BE2C (cell line): ENCODE measurements around the gene DICER1.

Source experiments
- DNase-seq: peaks from one replicate; pipeline ENCODE4 v3.0.0-alpha.2; 2020
- H3K27me3 ChIP-seq: fragments of 250-450 bp; sonication (Bioruptor Pico); 2 replicates; pipeline ENCODE4 v1.5.1; 2020; ENCODE audit warnings: mild to moderate bottlenecking
- H3K36me3 ChIP-seq: fragments of 250-450 bp; sonication (Bioruptor Pico); 2 replicates; pipeline ENCODE4 v1.5.1; 2020; ENCODE audit warnings: mild to moderate bottlenecking
- H3K4me1 ChIP-seq: fragments of 250-450 bp; sonication (Bioruptor Pico); 2 replicates; pipeline ENCODE4 v1.5.1; 2020
- H3K4me3 ChIP-seq: 2 replicates; pipeline ENCODE4 v1.5.1; 2011; ENCODE audit warnings: low read depth, low read length
- H3K9me3 ChIP-seq: fragments of 250-450 bp; sonication (Bioruptor Pico); 2 replicates; pipeline ENCODE4 v1.5.1; 2020
- CTCF ChIP-seq: IDR thresholded peaks from 2 replicates; pipeline ENCODE4 v1.5.1; 2012; ENCODE audit warnings: mild to moderate bottlenecking, low read depth, low read length

Gene DICER1

GRCh38 chr14:95198320-95198719 lies 41.0 kb upstream of the DICER1 start:
- DNase-seq = no peak
- no peak for TF ChIP-seq CTCF
- Histone ChIP-seq H3K4me3 (no peak overlapping the region), H3K36me3 (no peaks in the 10 kb centered on the region), H3K9me3 (no peaks in the 10 kb centered on the region), H3K4me1 (no peaks in the 10 kb centered on the region), H3K27me3 (no peaks in the 10 kb centered on the region)

GRCh38 chr14:95197551-95197950 lies 40.2 kb upstream of the DICER1 start:
- Histone ChIP-seq H3K27me3 (no peaks in the 10 kb centered on the region), H3K4me3 (no peak overlapping the region), H3K36me3 (no peaks in the 10 kb centered on the region), H3K9me3 (no peaks in the 10 kb centered on the region), H3K4me1 (no peaks in the 10 kb centered on the region)
- TF ChIP-seq CTCF = no peak
- no peak for DNase-seq

- H3K36me3 ChIP-seq = no peaks in the 10 kb centered on the region
- no peaks in the 10 kb centered on the region for H3K9me3 ChIP-seq
- no peak for DNase-seq
- no peaks in the 10 kb centered on the region for H3K27me3 ChIP-seq
- H3K4me3 ChIP-seq = no peak overlapping the region
- H3K4me1 ChIP-seq = no peaks in the 10 kb centered on the region
- no peak for TF ChIP-seq CTCF
Measured at GRCh38 chr14:95196826-95197545, 39.7 kb upstream of the DICER1 start.

GRCh38 chr14:95196268-95196667 lies 38.9 kb upstream of the DICER1 start:
- Histone ChIP-seq H3K4me3 (no peak overlapping the region), H3K9me3 (no peaks in the 10 kb centered on the region), H3K27me3 (no peaks in the 10 kb centered on the region), H3K36me3 (no peaks in the 10 kb centered on the region), H3K4me1 (no peaks in the 10 kb centered on the region)
- peak; percentile 62 for TF ChIP-seq CTCF
- DNase-seq = no peak

GRCh38 chr14:95195031-95195430 lies 37.7 kb upstream of the DICER1 start:
- TF ChIP-seq CTCF = no peak

GRCh38 chr14:95193081-95193480 lies 35.8 kb upstream of the DICER1 start:
- H3K4me1 ChIP-seq = no peaks in the 10 kb centered on the region
- no peak for DNase-seq
- TF ChIP-seq CTCF = no peak
- no peak overlapping the region for H3K4me3 ChIP-seq
- no peaks in the 10 kb centered on the region for H3K36me3 ChIP-seq
- no peaks in the 10 kb centered on the region for H3K9me3 ChIP-seq
- H3K27me3 ChIP-seq = no peaks in the 10 kb centered on the region

More at GRCh38 chr14:95195031-95195430, 37.7 kb upstream of the DICER1 start:
- no peaks in the 10 kb centered on the region for H3K36me3 ChIP-seq
- no peaks in the 10 kb centered on the region for H3K27me3 ChIP-seq
- no peak for DNase-seq
- H3K9me3 ChIP-seq = no peaks in the 10 kb centered on the region
- H3K4me1 ChIP-seq = no peaks in the 10 kb centered on the region
- H3K4me3 ChIP-seq = no peak overlapping the region
